Measurements from ENCODE around the gene TIMM13. TPM values are rescaled to one million over a fixed set of nuclear protein-coding genes. Genes with fewer than 3 reads are reported as not detected.
A peak's percentile ranks its signal among the peaks of the same experiment; 100 is the strongest.

TIMM13 gene
- total RNA-seq, 1 donor from 2014 or later, result 22.3 TPM

GRCh38 chr19:2428321-2428690 is 920 bp upstream of the TIMM13 start:
- H3K27me3 Mint-ChIP-seq (ENCODE audit: insufficient read depth, low read depth), result peaks cover 23% of the 10 kb centered on the region
- Histone ChIP-seq H3K9ac (no peak overlapping the region), H3F3A (ENCODE audit: low read depth) (peaks cover 46% of the 10 kb centered on the region), H3K79me2 (ENCODE audit: low read depth) (peaks cover 25% of the 10 kb centered on the region), H3K36me3 (no peaks in the 10 kb centered on the region), H3K27me3 (no peaks in the 10 kb centered on the region), H3K9me3 (ENCODE audit: low read depth) (no peaks in the 10 kb centered on the region), H3K4me3 (peak overlapping the region; percentile 81), H2AFZ (replicated peaks) (no peak overlapping the region), H3K4me2 (peak overlapping the region; percentile 82), H3K4me1 (peaks cover 18% of the 10 kb centered on the region), H4K20me1 (ENCODE audit: low read depth) (peaks cover 38% of the 10 kb centered on the region), H3K27ac (peak overlapping the region; percentile 81)
- peak overlapping the region; percentile 95 for H3K4me3 Mint-ChIP-seq
- H3K4me1 Mint-ChIP-seq, result peaks cover 11% of the 10 kb centered on the region
- H3K36me3 Mint-ChIP-seq, result peaks cover 2% of the 10 kb centered on the region
- H3K27ac Mint-ChIP-seq, result no peak overlapping the region
- TF ChIP-seq, protein P1, sequence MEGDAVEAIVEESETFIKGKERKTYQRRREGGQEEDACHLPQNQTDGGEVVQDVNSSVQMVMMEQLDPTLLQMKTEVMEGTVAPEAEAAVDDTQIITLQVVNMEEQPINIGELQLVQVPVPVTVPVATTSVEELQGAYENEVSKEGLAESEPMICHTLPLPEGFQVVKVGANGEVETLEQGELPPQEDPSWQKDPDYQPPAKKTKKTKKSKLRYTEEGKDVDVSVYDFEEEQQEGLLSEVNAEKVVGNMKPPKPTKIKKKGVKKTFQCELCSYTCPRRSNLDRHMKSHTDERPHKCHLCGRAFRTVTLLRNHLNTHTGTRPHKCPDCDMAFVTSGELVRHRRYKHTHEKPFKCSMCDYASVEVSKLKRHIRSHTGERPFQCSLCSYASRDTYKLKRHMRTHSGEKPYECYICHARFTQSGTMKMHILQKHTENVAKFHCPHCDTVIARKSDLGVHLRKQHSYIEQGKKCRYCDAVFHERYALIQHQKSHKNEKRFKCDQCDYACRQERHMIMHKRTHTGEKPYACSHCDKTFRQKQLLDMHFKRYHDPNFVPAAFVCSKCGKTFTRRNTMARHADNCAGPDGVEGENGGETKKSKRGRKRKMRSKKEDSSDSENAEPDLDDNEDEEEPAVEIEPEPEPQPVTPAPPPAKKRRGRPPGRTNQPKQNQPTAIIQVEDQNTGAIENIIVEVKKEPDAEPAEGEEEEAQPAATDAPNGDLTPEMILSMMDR (IDR thresholded peaks at IDR 0.05), result no peak
- TF ChIP-seq EZH2phosphoT487 (IDR thresholded peaks at IDR 0.05), result no peak
- no peak for TF ChIP-seq EZH2 (IDR thresholded peaks at IDR 0.05)
- peak; percentile 76 for DNase-seq (ENCODE audit: low spot score)
- H3K9me3 Mint-ChIP-seq, result no peaks in the 10 kb centered on the region

DNA sequence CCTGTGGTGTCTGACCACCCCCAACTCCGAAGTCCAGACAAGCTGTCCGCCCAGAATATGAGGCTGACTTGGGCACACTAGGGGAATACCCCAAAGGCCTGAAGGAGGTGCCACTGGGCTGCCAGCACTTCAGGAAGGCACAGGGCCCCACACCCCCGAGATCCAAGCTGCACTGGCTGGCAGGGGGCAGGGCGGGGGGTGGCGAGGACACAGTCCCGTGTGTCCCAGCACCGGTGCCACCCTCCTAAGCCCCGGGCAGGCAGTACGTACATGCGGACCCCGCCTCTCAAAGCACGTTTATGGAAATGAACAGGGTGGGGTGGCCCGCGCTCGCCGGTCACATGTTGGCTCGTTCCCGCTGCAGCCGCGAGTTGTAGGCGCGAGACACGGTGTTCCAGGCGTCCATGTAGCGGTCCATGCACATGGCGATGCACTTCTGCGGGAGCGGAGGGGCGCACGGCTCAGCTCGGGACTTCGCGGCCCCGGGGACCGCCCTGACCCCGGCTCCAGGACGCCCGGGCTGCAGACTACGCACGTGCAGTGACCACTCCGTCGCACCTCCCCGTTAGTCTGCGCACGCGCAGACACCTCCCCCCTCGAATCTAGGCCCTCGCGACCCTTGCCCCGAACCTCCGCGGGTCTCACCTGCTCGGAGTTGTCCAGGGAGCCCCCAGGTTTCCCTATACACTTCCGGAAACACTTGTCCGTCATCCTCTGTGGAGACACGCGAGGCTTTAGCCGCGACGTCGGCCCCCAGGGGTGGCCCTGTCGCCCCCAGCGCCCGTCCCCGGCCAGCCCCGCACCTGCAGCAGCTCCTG is 566 bp downstream of the TIMM13 start:
- H3K36me3 Mint-ChIP-seq, result peaks cover 2% of the 10 kb centered on the region
- H3K4me2 ChIP-seq, result peak overlapping the region; percentile 82
- H3K27me3 Mint-ChIP-seq (ENCODE audit: insufficient read depth, low read depth), result peaks cover 21% of the 10 kb centered on the region
- H3K27me3 ChIP-seq, result no peaks in the 10 kb centered on the region
- no peaks in the 10 kb centered on the region for H3K9me3 ChIP-seq (ENCODE audit: low read depth)
- peaks cover 18% of the 10 kb centered on the region for H3K4me1 ChIP-seq
- peaks cover 25% of the 10 kb centered on the region for H3K79me2 ChIP-seq (ENCODE audit: low read depth)
- peak overlapping the region; percentile 81 for H3K4me3 ChIP-seq
- peak overlapping the region; percentile 93 for H2AFZ ChIP-seq (replicated peaks)
- no peak overlapping the region for H3K27ac Mint-ChIP-seq
- peak overlapping the region; percentile 64 for H3K27ac ChIP-seq
- H3K4me3 Mint-ChIP-seq, result peak overlapping the region; percentile 95
- no peaks in the 10 kb centered on the region for H3K36me3 ChIP-seq
- peak; percentile 79 for DNase-seq (ENCODE audit: low spot score)
- peaks cover 38% of the 10 kb centered on the region for H4K20me1 ChIP-seq (ENCODE audit: low read depth)
- TF ChIP-seq EZH2phosphoT487 (IDR thresholded peaks at IDR 0.05) (no peak), EZH2 (IDR thresholded peaks at IDR 0.05) (no peak)
- TF ChIP-seq, protein P1 (IDR thresholded peaks at IDR 0.05), result no peak
- H3F3A ChIP-seq (ENCODE audit: low read depth), result peaks cover 46% of the 10 kb centered on the region
- H3K9ac ChIP-seq, result peak overlapping the region; percentile 85
- H3K4me1 Mint-ChIP-seq, result peaks cover 11% of the 10 kb centered on the region
- no peaks in the 10 kb centered on the region for H3K9me3 Mint-ChIP-seq

DNA sequence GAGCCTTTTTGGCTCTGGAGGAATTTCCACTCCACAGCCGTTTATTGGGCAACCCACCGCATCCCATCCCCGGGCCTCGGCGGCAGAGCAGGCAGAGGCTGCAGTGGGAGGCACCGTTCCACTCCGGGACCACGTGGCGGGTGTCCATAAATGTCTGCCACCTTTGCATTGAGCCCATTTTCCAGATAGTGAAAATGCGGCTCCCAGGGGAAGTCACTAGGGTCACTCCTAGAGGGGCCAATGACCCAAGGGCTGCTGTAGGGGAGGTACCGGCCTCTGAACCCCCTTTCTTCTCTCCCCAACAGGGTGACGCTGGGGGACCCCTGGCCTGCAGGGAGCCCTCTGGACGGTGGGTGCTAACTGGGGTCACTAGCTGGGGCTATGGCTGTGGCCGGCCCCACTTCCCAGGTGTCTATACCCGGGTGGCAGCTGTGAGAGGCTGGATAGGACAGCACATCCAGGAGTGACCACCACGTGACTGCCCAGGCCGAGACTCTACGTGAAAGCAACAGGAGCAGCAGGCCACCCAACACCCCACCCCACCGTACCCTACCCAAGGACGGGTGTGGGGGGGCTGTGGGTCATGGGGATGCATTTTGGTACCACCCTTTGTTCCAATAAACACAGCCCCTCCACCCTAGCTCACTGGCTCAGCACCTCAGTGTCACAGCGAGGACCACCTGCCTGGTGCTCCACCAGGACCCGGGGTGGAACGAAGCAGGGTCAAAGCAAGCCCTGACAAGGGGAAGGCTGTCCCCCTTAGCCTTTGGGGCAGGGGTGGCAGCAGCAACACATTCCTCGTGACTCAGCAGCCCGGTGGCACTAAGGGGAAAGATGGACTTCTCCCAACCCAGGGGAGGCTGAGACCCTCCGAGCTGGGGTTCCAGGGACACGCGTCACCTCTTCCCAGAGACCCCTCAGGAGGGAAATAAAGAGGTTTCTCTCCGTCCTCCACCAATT is 1.5 kb downstream of the TIMM13 start:
- peaks cover 20% of the 10 kb centered on the region for H3K27me3 Mint-ChIP-seq (ENCODE audit: insufficient read depth, low read depth)
- H3K4me3 Mint-ChIP-seq, result peak overlapping the region; percentile 95
- no peaks in the 10 kb centered on the region for H3K9me3 Mint-ChIP-seq
- H3K27ac Mint-ChIP-seq, result no peak overlapping the region
- Histone ChIP-seq H3K4me2 (peak overlapping the region; percentile 82), H3K9ac (no peak overlapping the region), H3K27ac (no peak overlapping the region), H4K20me1 (ENCODE audit: low read depth) (peaks cover 38% of the 10 kb centered on the region), H2AFZ (replicated peaks) (no peak overlapping the region), H3K9me3 (ENCODE audit: low read depth) (no peaks in the 10 kb centered on the region), H3K4me1 (peaks cover 18% of the 10 kb centered on the region), H3K79me2 (ENCODE audit: low read depth) (peaks cover 25% of the 10 kb centered on the region), H3F3A (ENCODE audit: low read depth) (peaks cover 43% of the 10 kb centered on the region), H3K36me3 (no peaks in the 10 kb centered on the region), H3K27me3 (no peaks in the 10 kb centered on the region), H3K4me3 (peak overlapping the region; percentile 81)
- peaks cover 11% of the 10 kb centered on the region for H3K4me1 Mint-ChIP-seq
- TF ChIP-seq, protein P1 (IDR thresholded peaks at IDR 0.05), result no peak
- TF ChIP-seq EZH2 (IDR thresholded peaks at IDR 0.05) (no peak), EZH2phosphoT487 (IDR thresholded peaks at IDR 0.05) (no peak)
- peaks cover 2% of the 10 kb centered on the region for H3K36me3 Mint-ChIP-seq
- no peak for DNase-seq (ENCODE audit: low spot score)
